ENCODE results near the gene WDR5.

GRCh38 chr9:134157378-134157885, 21.6 kb downstream of the WDR5 start:
- TF ChIP-seq, protein P1, sequence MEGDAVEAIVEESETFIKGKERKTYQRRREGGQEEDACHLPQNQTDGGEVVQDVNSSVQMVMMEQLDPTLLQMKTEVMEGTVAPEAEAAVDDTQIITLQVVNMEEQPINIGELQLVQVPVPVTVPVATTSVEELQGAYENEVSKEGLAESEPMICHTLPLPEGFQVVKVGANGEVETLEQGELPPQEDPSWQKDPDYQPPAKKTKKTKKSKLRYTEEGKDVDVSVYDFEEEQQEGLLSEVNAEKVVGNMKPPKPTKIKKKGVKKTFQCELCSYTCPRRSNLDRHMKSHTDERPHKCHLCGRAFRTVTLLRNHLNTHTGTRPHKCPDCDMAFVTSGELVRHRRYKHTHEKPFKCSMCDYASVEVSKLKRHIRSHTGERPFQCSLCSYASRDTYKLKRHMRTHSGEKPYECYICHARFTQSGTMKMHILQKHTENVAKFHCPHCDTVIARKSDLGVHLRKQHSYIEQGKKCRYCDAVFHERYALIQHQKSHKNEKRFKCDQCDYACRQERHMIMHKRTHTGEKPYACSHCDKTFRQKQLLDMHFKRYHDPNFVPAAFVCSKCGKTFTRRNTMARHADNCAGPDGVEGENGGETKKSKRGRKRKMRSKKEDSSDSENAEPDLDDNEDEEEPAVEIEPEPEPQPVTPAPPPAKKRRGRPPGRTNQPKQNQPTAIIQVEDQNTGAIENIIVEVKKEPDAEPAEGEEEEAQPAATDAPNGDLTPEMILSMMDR (conservative IDR thresholded peaks at IDR 0.05; ENCODE audit: low read depth, low read length) = no peak
- TF ChIP-seq EZH2 (IDR thresholded peaks at IDR 0.05; ENCODE audit: low read length, unreplicated experiment) (no peak), EZH2phosphoT487 (IDR thresholded peaks at IDR 0.05; ENCODE audit: borderline replicate concordance, low read length) (no peak)
